Heart right ventricle (tissue), 16 donors: ENCODE data around the gene GPR141. TPM values are rescaled to one million over a fixed set of nuclear protein-coding genes. Genes with fewer than 3 reads are reported as not detected.

Experiments used
- ATAC-seq, 8 donors: fragments of 200-7000 bp; cut with Tn5 transposase; one replicate each; pipeline ENCODE4 v1.9.1; 2020; ENCODE audit warnings: mild to moderate bottlenecking in 8 of 8, moderate library complexity in 8 of 8, moderate number of reproducible peaks in 1 of 8
- DNase-seq, 2 donors: peaks; one replicate each; pipeline ENCODE4 v3.0.0-alpha.2; 2020
- H3K27ac ChIP-seq, 10 donors: fragments of 200-600 bp; sonication (generic) in 2 of 10; one replicate each; pipeline versions ENCODE4 v1.5.0 to v1.8.0; 2020 to 2022; ENCODE audit warnings: mild to moderate bottlenecking in 3 of 10
- H3K27me3 ChIP-seq, 7 donors: fragments of 200-600 bp; one replicate each; pipeline ENCODE4 v1.8.0; 2021 to 2022; ENCODE audit warnings: mild to moderate bottlenecking in 2 of 7
- H3K36me3 ChIP-seq, 9 donors: fragments of 200-600 bp; sonication (generic) in 1 of 9; one replicate each; pipeline versions ENCODE4 v1.5.0 to v1.8.0; 2020 to 2022; ENCODE audit warnings: mild to moderate bottlenecking in 2 of 9
- H3K4me1 ChIP-seq, 9 donors: fragments of 200-600 bp; sonication (generic) in 1 of 9; one replicate each; pipeline versions ENCODE4 v1.5.0 to v1.8.0; 2020 to 2022; ENCODE audit warnings: mild to moderate bottlenecking in 4 of 9
- H3K4me3 ChIP-seq, 10 donors: fragments of 200-600 bp; sonication (generic) in 2 of 10; one replicate each; pipeline versions ENCODE4 v1.5.0 to v1.8.0; 2020 to 2022; ENCODE audit warnings: mild to moderate bottlenecking in 7 of 10, moderate library complexity in 2 of 10
- H3K9me3 ChIP-seq, 11 donors: fragments of 200-600 bp in 10 of 11; sonication (generic) in 2 of 11; one replicate each; pipeline versions ENCODE4 v1.5.0 to v1.8.0; 2013 to 2022; ENCODE audit warnings: mild to moderate bottlenecking in 2 of 11, control low read depth in 1 of 11, moderate library complexity in 1 of 11
- CTCF ChIP-seq, 9 donors: fragments of 200-600 bp; sonication (generic) in 2 of 9; IDR thresholded peaks; one replicate each; pipeline versions ENCODE4 v1.5.0 to v1.8.0; 2021 to 2022; ENCODE audit warnings: antibody characterized with exemption in 9 of 9, mild to moderate bottlenecking in 5 of 9, moderate library complexity in 1 of 9
- WGBS, 2 donors: extraction: QIAGEN DNeasy Blood & Tissue Kit; methylation state at CpG; one replicate each; pipeline ENCODE4 v1.1.7; 2013; ENCODE audit warnings: inconsistent platforms in 1 of 2; 5-methylcytosine and 5-hydroxymethylcytosine counted together
- intact Hi-C, 10 donors: fragments of 100-400 bp; cut with DNase I; formaldehyde crosslinking; loops; one replicate each; pipeline versions ENCODE4 v1.11.1 to v1.14.2; 2022
- polyA plus RNA-seq, 2 donors: library from polyadenylated mRNA; stranded (reverse); fragments of 200-250 nt; gene quantifications; one replicate each; pipeline ENCODE4 v1.2.3, GENCODE V29; 2013
- total RNA-seq, 10 donors: library from RNA; stranded (reverse); fragmentation: NEBNext Ultra II Directional in 3 of 10; extraction: Animal tissue kit (Norgen Biotek cat#: 25700) in 3 of 10; gene quantifications; one replicate each; pipeline versions ENCODE4 v1.2.1 to v1.2.4, GENCODE V29; 2021 to 2023
- donor health status: Arrhythmogenic right ventricular cardiomyopathy.
- donor health status: ischemic (EF 13 %, LVEDD 7.1; RV severe dilation, severe dysfunction).
- donor health status: healthy with polysubstance abuse.
- donor health status: DM: no; HTN: yes; CAD: no.
- donor health status: DM: no; HTN: no; CAD: no.
- donor health status: ischemic (EF 25% LVEDD 6.9; RV normal size, moderate dysfunction).
- donor health status: ischemic (EF 25% LVEDD 5.7; RV mildly dilated, moderate dysfunction).
- donor health status: healthy.
- donor health status: DM: yes; HTN: yes; CAD: no.
- donor health status: Ischemic cardiomyopathy.
- donor health status: ischemic (EF 35%, LVEDD 5.7; RV mildly dilated, moderate dysfunction).
- donor health status: nonischemic (EF 11% LVEDD 7.7; RV severe dilation, severe dysfunction).
- donor health status: DM: yes; HTN: yes; CAD: no.
- donor health status: PGD.
- donor health status: ischemic (EF 29% LVEDD 5.4; RV normal size, mild dysfunction).
- donor health status: nonischemic (EF 23%, LVEDD 6.1; RV moderate dilation, normal function).

Gene GPR141
- total and polyA plus RNA-seq, 12 donors, result 0.06 to 3.1 (median 0.50) TPM; not detected in 7

DNA sequence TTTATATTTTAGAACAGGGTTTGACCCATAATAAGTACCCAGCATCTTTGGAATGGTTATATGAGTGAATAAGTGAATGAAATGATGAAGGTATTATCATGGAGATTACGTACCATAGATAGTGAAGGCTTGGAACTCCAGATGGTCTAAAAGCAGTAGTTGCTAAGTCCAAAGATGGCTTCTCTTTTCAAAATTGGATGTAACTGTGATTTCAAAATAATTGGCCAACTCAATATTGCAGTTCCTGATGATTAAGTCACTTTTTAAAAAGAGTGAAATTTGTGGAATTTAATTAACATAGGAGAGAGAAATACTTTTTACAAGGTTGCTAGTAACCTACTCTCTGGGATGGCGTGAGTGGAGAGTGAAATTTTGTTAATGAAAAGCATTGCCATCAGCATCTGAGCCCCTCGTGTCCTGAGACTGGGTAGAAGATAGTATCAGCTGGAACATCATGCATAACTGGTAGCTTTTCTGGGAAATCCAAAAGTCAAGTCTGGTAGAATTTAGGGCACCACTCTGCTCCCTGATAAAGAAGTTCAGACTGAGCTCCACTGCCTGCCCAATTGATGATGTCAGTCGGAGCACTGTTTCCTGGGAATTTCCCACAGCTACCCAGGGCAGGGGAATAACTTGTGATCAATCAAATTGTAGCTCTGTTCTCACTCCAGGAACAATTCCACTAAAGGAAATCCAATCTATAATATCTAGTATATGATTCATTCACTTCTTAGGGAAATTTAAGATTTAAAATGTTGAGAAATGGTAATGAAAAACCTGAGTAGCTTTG is 3.2 kb downstream of the GPR141 start:
- Histone ChIP-seq H3K4me1 (peaks cover 0 to 19% (median 0%) of the 10 kb centered on the region in 9 donors), H3K4me3 (peak overlapping the region in 1 of 10 donors; percentile 40), H3K27ac (no peak overlapping the region), H3K9me3 (no peaks in the 10 kb centered on the region), H3K36me3 (no peaks in the 10 kb centered on the region), H3K27me3 (no peaks in the 10 kb centered on the region)
- ATAC-seq, result no peak
- no peak for TF ChIP-seq CTCF (IDR thresholded peaks at IDR 0.05)
- intact Hi-C loops, result no loop called here
- WGBS, 2 donors, result 82 to 88% methylated on average over 4 of the region's 4 CpGs
- DNase-seq, result no peak

GRCh38 chr7:37690206-37690605 is 6.6 kb downstream of the GPR141 start:
- no peak for TF ChIP-seq CTCF (IDR thresholded peaks at IDR 0.05)
- Histone ChIP-seq H3K4me3 (peak overlapping the region in 1 of 10 donors; percentile 36), H3K27me3 (no peaks in the 10 kb centered on the region), H3K36me3 (no peaks in the 10 kb centered on the region), H3K9me3 (peaks cover 0 to 5% (median 0%) of the 10 kb centered on the region in 11 donors), H3K27ac (peak overlapping the region in 1 of 10 donors; percentile 74), H3K4me1 (peaks cover 0 to 25% (median 0%) of the 10 kb centered on the region in 9 donors)
- intact Hi-C loops, result no loop called here
- 83 to 87% methylated on average over 11 of the region's 11 CpGs for WGBS, 2 donors
- DNase-seq, result no peak
- ATAC-seq, result peak in 1 of 8 donors; percentile 39

DNA sequence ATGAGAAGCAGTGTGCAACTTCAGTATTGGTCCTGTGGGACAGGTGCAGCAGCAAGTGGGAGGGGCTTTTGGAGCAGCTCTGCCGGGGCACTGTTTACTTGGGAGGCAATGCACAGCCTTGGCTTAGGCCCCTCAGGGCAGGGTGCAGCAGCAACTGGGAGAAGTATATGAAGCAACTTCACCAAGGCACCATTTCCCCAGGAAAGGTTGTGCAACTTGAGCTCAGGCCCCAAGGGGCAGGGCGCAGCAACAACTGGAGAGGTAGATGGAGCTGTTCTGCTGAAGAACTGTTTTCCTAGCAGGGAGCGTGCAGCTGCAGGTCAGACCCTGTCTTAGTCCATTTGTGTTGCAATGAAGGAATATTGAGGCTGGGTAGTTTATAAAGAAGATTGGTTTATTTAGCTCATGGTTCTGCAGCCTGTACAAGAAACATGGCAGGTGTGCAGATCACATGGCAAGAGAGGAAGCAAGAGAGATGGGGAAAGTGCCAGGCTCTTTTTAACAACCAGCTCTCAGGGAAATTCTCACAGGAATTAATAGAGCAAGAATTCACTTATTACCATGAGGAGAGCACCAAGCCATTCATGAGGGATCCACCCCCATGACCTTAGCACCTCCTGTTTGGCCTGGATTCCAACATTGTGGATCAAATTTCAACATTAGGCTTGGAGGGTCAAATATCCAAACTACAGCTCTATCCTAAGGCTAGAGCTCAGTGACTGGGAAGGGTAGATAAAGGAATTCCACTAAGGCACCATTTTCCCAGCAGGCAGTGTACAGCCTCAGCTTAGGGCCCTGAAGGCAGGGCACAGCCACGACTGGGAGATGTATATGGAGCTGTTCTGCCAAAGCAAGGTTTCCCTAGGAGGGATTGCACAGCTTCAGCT is 10.9 kb downstream of the GPR141 start:
- Histone ChIP-seq H3K4me1 (peaks cover 0 to 21% (median 0%) of the 10 kb centered on the region in 9 donors), H3K9me3 (peaks cover 0 to 5% (median 0%) of the 10 kb centered on the region in 11 donors), H3K27me3 (no peaks in the 10 kb centered on the region), H3K4me3 (no peak overlapping the region), H3K36me3 (no peaks in the 10 kb centered on the region), H3K27ac (peak overlapping the region in 1 of 10 donors; percentile 40)
- DNase-seq (peak in 1 of 2 donors; percentile 13), ATAC-seq (no peak)
- WGBS, 2 donors, result 81 to 84% methylated on average over 4 of the region's 4 CpGs
- intact Hi-C loops, result no loop called here
- no peak for TF ChIP-seq CTCF (IDR thresholded peaks at IDR 0.05)

GRCh38 chr7:37698276-37698675 is 14.7 kb downstream of the GPR141 start:
- no peaks in the 10 kb centered on the region for H3K27me3 ChIP-seq
- DNase-seq, result no peak
- ATAC-seq, result no peak
- H3K4me1 ChIP-seq, result peaks cover 0 to 44% (median 0%) of the 10 kb centered on the region in 9 donors
- no peak for TF ChIP-seq CTCF (IDR thresholded peaks at IDR 0.05)
- intact Hi-C loops, result no loop called here
- H3K36me3 ChIP-seq, result no peaks in the 10 kb centered on the region
- no peak overlapping the region for H3K4me3 ChIP-seq
- H3K9me3 ChIP-seq, result peaks cover 0 to 2% (median 0%) of the 10 kb centered on the region in 11 donors
- H3K27ac ChIP-seq, result no peak overlapping the region
- 87% methylated on average over 4 of the region's 4 CpGs for WGBS, 2 donors
